GM18520 (cell line): ENCODE data around the gene VPS52.
"Not testable (repeated sequence)": the region's sequence is repeated elsewhere in the genome, so short reads cannot be mapped to it uniquely, and the experiment has no call there.

ENCODE experiments used
- ATAC-seq: cut with Tn5 transposase; IDR thresholded peaks from one replicate; pipeline ENCODE4 v1.9.1; 2021; ENCODE audit not compliant: unreplicated experiment

Gene VPS52

DNA sequence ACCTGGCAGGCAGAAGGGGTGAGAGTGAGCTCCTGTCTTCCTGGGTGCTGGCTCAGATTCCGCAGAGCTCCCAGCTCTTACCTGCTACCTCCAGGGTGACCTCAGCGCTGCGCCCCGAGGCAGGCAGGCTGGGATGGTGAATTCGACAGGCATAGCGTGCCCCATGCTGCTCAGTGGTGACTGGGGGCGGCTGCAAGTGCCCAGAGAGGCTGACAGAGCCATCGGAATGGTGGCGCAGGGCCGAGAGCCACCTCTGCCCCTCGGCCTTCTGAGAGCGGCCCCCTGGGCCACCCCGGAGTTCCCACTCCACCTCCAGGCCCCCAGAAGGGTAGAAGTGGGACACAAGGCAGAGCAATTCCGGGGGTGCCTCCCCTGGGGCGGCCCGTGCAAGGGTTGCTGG, 32.5 kb upstream of the VPS52 start:
- no peak for ATAC-seq

DNA sequence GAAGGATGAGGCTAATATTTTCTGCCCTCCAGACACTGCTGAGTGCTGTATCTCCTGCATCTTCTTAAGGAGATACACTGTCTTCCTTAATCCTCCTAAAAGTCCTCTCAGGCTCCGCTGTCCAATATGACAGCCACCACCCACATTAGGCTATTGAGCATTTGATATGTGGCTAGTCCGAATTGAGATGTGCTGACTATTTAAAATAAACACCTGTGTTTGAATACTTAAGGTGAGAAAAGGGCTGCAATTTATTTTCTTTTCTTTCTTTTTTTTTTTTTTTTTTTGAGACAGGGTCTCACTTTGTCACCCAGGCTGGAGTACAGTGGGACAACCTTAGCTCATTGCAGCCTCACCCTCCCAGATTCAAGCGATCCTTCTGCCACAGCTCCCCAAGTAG, 30.2 kb upstream of the VPS52 start:
- no peak for ATAC-seq

DNA sequence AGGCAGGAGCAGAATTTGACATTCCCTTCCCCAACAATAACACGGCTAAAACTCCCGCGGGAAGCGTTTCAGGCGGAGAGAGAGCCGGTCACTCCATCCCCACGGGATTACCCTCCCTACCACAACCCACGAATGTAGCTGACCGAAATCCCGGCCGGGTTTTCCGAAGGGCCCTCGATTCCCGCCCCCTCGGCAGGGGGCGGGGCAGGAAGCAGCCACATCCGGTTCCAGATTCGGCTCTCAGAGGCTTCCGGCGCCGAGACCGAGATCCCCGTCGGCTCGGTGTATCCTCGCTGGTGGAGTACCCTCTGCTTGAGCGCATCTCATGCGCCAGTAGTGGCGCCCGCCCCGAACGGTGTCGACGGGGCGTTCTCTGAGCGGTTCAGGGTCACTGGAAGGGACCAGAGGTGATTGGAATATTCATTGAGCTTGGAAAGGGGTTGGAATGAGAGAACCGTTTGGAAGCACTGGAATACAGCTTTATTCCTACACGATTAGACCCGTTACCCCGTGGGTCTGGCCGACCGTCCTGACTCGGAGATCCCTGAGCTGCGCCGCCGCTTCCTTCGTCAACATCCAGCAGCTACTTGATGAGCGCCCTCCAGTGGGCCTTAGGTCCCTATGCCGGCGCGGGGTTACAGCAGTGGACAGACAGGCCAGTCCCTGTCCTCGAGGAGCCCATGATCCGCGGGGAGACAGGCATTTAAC, 27.7 kb upstream of the VPS52 start:
- peak; percentile 59 for ATAC-seq

DNA sequence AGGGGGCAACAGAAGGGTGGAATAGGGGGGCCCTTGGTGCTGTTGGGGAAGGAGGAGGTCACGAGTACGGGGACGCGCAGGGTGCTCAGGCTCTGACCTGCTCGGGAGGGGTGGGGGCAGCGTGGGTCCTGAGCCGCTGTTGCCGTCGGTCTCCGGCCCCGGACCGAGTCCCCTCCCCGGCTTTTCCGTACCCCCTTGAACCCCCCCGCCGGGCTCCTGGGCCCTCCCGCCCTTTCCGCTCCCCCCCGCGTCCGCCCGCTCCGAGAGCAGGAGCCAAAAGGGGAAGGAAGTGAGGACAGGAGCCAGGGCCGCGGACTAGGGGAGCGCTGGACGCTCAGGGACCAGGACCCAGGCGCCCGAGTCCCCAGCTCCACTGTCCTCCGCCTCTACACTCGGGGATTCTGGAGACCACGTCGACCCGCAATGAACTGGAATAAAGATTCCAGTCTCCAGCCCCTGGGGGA, 27.1 kb upstream of the VPS52 start, which contains the start of gene RGL2:
RGL2 (minus strand) TSS at position 170 of the 464 bp plus-strand sequence. CDS start 332 bp downstream, outside the sequence.
- ATAC-seq = peak; percentile 14

DNA sequence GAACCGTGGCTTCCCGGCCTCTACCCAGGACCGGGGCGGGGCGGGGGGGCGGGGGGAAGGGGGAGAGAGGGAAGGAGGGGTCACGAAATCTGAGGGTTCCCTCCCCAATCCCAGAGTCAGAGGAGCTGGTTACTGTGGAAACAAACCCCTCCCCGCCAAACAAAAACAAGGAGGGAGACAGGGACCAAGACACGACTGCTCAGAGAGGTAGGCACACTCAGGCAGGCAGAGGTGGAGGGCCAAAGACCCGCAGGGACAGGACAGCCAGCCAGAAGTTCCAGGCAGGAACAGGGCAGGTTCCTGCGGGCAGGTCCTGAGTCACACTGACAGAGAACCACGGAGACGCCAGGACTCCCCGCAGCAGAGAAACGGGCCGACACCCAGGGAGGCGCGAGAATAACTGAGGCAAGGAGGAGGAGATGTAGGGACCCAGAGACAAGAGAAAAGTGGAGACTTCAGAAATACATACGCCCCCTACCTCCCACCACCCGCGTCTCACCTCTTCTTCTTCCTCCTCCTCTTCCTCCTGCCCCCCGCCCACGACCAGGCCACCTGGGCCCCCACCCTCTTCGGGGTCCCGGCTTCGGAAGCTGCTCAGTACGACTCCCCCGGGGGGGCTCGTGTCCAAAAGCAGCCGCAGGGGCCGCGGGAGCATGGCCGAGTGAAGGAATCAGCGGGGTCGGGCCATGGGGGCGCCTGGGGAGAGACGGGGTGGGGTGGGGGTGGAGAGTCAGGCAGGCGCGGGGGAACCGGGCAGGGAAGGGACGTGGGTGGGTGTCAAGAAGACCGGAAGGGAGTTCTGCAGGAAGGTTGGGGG, 26.5 kb upstream of the VPS52 start:
- ATAC-seq = no peak

DNA sequence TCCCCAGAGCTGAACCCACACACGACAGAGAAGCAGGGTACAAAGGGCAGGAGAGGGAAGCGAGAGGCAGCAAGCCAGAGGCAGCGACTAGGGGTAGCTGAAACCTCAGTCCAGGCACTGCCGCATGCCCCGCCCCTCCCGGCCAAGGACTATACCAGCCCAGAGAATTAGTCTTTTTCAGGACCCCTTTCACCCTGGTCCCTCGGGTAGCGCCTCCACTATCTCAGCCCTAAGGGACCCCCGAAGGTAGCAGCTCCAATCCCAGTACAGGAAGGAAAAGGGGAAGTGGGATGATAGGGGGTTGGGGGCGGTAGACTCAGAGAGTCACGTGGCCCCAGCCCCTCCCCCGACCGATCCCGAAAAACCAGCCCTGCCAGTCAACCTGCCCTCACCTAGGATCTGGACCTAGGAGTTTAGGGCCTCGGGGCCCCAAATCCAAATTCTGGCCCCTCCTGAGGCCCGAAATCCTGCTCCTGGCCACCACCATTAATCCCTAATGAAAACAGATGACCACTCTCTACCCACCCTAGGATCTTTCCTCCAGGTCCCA, 25.8 kb upstream of the VPS52 start:
- ATAC-seq = no peak

DNA sequence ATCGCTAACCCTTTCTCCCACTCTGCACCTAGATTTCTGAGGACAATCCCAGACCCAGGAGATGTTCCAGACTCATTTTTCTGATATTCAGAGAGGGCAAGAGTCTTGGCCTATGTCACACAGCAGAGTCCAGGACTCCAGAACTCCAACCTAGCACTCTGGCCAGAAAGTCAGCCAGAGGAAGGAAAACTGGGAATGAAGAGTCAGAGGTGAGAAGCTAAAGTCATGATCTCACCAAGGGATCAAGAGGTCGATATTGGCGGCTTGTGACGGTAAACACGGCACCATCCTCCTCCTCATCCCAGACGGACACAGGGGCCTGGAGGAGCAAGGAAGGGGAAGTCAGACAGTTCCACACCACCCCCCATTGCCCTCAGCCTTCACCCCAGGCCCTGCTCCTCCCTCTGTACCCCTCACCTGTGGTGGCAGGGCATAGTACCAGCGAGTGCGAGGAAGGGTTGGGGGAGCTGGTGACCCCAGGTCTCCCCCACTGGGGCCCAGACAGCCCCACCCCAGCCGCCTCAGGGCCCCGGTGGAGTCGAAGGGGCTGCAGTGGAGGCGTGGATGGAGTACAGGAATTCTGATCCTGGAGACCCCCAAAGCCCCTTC, 25.2 kb upstream of the VPS52 start:
- no peak for ATAC-seq

DNA sequence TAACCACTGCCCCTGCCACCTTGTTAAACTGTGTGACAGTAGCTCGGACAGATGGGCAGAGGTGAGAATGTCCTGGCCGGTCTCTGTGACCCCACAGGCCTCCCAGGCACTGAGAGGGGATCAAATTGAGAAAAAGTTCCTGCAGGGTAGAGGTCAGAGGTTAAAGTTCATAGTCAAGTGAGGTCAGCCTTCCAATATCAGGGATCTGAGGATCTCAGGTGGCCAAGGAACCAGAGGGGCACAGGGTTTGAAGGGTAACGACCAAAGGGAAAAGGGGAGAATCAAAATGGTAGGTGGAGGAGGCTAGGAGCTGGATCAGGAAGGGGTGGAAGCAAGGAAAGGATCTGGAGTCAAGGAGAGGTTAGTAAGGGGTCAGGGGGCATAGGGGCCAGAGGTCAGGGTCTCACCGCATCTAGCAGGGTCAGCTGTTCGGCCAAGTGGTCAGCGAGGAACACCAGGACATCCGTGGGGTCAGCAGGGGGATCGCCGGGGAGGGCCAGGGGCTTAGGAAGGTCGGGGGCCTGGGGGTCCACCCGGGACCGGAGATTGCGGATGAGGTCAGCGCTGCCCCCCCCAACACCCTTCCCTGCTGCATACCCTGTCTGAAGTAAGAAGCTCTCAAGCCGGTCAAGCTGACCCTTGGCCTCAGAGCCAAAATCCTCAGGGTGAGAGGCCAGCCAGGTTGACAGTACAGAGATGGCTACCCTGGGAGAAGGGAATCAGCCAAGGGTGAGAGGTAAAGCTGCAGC, 24.1 kb upstream of the VPS52 start:
- ATAC-seq = no peak

DNA sequence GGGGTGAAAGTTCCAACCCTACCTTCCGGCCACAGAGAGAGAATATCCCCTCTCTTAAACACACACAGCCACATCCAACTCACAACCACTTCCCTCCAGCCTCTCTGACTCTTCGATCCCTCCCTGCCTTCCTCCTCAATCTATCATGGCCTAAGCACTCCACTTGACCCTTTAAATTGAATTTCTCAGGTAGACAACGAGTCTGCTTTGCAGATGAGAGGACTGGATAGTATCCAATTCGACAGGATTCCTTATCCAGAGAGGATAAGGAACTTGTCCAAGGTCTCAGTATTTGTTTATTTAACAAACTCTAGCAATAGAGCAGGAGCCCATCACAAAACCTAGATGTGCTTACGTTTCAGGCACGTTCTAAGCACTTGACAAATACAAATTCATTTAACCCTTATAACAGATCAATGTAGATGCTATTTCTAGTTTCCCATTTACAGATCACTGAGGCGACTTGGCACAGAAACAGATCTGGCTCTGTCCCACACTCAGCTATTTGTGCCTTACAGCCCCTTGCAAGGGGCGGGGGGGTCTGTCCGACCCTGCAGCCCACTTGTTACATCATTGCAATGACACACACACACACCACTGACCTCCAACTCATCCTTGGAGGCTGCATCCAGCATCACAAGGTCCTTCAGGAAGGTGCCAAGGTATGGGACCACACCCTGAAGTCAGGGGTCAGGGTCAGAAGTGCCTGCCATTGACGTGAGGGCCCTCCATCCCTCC, 22.6 kb upstream of the VPS52 start:
- no peak for ATAC-seq

DNA sequence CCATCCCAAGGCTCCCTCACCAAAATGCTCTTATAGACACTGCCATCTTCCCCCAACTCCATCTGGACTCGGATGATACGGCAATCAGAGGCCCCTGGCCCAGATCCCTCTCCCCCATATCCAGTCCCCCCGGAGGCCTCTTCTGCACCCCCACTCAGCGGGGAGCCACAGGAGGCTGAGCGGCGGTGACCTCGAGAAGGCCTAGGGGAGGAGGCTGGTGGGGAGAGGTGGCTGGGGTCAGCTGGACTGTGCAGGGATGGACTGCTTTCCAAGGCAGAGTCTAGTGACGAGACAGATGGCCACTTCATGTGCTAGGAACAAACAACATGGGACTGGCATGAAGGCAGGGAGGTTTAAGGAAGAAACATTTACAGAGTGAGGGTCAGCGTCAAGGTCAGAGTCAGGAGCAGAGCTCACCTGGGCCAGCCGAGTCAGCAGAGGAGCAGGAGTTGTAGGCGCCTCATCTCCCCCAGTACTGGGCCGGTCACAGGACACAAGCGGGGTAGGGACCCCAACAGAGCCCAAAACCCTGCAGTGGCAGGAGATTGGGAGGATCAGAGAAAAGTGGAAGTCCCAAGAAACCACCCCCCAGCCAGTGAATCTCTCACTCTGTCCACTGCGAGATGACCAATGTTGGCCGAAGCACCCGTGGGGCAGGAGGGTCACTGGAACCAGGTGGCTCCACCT, 21.5 kb upstream of the VPS52 start:
- ATAC-seq = no peak

DNA sequence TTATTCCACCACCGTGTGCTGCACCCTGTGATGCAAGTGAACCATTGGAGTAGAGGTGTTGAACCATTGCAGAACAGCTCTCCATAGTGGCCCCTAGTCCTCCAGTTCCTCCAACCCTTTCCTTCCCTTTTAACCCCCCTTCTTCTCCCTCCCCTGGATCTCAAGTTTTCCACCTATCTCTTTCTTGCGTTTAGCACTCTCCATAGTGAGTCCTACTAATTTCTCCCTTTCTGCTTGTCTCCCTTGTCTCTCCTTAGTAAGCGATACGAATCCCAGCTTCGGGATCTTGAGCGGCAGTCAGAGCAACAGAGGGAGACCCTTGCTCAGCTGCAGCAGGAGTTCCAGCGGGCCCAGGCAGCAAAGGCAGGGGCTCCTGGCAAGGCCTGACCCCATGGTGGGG, 18.8 kb upstream of the VPS52 start:
- ATAC-seq = no peak

DNA sequence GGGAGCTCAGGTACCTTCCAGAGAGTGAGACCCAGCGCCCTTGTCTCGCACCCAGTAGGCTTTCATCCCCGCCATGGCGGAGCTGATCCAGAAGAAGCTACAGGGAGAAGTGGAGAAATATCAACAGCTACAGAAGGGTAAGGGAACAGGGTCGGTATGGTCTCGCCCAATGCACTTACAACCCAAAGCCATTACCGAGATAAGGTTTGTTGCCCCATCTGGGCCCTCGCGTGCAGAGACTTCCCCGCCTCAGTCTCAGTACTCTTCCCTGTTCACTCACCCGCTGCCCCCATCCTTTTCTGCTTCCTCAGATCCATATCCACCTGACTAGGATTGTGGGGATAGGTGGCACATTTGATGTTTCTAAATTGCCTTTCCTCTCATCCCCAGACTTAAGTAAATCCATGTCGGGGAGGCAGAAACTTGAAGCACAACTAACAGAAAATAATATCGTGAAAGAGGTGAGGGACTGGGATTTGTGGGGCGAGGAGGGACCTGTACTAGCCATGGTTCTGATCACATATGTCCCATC, 18.2 kb upstream of the VPS52 start:
- ATAC-seq = no peak

DNA sequence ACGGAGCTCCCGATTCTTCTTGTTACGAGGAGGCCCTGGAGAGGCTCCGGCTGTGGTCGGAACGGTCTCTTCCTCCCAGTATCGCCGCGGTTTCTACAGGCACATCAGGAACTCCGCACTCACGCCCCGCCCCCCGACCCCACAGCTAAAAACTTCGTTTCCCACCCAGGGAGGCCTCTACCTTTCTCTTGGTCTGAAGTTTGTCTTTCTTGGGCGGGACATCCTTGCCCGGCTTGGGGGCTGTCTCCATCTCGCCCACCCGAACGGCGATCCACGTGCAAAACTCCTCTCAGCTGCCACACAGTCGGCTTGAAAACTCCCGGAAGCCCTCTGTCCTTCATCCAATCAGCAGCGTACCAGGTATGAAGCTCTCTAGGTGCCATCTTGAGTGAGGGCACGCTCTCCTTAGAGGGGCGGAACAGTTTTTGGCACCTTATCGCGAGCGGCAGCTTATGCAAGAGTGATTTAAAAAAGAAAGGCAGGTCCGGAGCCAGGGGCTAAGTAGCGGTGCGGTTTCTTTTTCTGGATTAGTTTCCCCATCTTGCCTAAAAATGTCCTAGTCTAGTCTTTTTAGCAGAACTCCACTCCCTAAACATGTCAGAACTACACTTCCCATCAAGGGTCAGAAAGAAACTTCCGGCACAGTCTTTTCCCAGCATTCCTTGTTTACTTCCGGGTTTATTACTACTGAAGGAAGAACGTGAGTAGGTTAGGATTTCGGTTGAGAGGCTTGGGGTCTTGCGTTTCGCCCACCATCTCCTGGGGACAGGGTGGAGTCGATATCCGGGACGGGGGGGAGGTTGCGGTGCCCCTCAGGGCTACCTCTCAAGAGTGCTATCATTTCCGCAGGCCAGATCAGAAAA, 17.5 kb upstream of the VPS52 start, which contains the start of the genes PFDN6 and WDR46:
PFDN6 (plus strand) TSS at position 681 of the 863 bp plus-strand sequence. CDS start 256 bp downstream, outside the sequence.
WDR46 (minus strand) TSS at position 319 of the 863 bp plus-strand sequence; CDS start at position 250, 69 bp downstream.
- peak; percentile 84 for ATAC-seq

DNA sequence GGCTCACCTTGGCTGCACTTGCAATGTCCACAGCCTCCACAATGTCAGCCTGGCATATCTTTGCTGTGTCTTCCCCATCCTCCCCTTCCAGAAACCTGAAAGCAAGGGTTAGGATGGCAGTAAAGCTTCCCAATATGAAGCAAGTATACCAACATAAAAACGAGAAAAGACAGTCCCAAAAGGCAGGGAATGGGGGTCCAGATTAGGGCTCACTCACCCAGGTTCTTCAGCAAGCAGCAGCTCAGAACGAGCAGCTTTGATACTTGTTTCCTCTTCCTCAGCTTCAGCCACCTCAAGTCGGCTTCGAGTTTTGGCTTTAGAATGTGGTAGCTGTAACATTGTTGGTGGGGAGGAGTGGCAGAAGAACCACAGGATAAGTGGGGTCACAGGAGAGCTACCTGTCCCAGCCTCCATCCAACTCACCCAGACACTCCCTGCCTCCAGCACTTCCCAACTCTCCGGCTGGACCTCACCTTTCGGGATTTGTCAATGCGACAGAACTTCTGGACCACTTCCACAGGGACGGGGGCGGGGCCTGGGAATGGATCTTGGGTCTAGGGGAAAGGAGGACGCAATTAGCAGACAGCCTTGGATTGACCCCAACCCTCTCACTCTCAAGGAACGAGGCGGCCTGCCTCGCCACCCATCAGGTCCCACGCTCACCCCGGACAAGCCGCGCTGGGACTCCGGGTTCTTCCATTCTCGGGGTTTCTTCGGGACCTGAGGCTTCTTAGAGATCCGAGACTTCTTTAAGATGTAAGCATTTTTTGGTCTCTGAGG, 16.7 kb upstream of the VPS52 start:
- no peak for ATAC-seq

DNA sequence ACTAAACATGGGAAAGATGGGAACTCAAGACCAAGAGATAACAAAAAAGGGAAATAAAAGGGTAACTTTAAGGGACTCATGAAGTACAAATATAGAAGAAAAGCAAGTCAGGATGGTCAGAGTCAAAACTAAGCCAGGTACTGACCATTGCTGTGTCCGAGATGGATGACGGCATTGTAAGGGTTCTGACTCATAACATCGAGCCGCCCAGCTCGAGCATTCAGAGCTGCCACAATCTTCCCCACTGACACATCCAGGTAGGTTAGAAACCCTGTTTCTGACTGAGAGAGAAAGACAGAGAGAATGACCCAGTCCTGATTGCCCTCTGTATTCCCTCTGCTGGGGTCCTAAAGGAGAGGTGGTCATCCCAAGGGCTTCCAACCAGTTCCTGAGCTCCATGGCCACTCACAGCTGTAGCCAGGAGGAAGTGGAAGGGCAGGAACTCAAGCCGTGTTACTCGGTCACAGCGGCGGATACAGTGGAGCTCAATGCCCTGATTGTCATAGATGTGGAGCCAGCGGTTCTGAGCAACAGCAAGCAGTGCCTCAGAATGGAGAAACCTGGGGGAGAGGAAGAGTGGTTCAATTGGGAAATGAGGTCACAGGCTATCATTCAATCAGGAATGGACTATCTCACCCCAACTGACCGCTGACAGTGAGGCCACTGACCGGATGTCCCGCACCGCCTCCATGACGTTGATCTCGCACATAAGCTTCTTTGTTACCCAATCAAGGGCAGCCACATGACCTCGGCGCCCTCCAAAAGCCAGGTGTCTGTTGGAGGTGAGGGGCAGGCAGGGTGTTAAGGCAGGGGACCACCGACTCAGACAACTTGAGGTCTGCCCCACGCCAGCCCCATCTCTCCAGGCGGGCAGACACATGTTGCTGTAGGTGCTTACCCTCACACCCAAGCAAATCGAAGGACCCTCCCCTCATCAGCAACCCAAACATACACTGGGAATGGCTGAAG, 15.6 kb upstream of the VPS52 start:
- ATAC-seq = no peak

DNA sequence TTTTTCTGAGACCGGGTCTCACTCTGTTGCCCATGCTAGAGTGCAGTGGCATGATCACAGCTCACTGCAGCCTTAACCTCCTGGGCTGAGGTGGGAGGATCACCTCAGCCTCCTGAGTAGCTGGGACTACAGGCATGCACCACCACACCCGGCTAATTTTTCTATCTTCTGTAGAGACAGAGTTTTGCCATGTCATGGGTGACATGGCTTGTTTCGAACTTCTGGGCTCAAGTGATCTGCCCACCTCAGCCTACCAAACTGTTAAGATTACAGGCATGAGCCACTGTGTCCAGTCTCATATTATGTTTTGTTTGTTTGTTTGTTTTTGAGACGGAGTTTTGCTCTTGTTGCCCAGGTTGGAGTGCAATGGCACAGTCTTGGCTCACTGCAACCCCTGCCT, 13.5 kb upstream of the VPS52 start:
- ATAC-seq = not testable (repeated sequence)
